Measurements from ENCODE around the gene MIEF1.
A peak's percentile ranks its signal among the peaks of the same experiment; 100 is the strongest.

The MIEF1 gene

DNA sequence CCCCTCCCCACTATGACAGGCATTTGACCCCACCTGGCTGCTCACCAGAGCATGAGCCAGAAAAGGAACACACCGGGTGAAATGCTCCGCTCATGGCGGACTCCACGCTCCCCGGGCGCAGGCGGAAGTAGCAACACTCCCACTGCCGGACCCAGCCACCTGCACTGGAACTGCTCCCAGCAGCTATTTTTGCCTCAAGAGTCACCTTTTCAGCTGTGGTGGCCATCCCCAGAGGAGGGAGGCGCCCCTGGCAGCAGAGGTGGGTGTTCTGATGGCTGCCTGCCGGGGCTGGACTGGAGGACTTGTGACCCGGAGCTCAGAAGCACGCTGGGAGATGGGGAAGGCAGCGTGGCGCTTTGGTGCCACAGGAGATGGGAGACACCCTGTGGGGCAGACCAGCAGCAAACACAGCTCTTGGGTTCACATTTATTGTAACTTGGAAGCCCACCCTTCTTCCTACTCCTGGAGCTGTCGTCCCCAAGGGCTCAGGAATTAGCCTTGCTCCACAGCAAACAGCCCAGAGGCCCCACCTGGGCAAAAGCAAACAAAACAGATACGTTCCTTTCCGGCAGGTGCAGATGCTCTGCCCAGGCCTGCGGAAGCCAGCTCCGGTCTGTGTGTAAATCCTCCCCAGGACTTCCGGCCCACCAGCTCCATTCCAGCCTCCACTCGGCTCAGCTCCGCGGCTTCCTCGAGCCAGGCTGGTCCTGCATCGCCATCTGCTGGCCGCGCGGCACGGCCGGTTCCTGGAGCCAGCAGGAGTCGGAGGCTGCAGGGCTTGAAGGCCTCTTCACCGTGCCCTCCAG lies 26.8 kb downstream of the MIEF1 start:
- Histone ChIP-seq H3K4me3 (no peak overlapping the region), H3K9me3 (no peaks in the 10 kb centered on the region; the same call in 1 of the 2 replicates), H3K4me1 (peaks cover 18% of the 10 kb centered on the region), H3K27me3 (ENCODE audit: low read depth) (no peaks in the 10 kb centered on the region), H3K36me3 (replicated peaks) (peaks cover 58% of the 10 kb centered on the region)
- in situ Hi-C loops (cut with MboI; ENCODE audit: low sequenced_read_pairs): loop anchor here (10.0 kb wide), 1 partner anchor 354 kb away; no protein-coding TSS in a partner anchor
- DNase-seq (ENCODE audit: low spot score in 2 of 2): peak; percentile 69 to 93

DNA sequence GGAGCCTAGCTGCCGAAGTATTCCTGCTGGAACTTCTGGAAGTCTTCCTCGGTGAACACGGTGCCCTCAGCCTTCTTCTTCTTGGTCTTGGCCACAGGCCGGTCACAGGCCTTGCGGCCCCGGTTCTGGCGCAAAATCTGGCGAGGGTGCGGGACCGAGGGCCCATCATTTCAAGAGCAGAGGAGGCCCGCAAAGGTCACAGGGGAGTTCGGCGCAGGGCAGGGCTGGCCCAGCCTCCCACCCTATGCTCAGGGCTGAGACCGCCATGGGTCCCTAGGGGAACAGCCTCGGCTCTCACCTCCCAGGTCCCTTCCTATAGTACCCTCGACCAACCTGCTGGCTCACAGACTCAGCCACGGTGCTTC lies 27.4 kb downstream of the MIEF1 start:
- peaks cover 52% of the 10 kb centered on the region for H3K36me3 ChIP-seq (replicated peaks)
- peaks cover 22% of the 10 kb centered on the region for H3K4me1 ChIP-seq
- in situ Hi-C loops (cut with MboI; ENCODE audit: low sequenced_read_pairs): loop anchor here (10.0 kb wide), 1 partner anchor 355 kb away; no protein-coding TSS in a partner anchor
- H3K9me3 ChIP-seq: no peaks in the 10 kb centered on the region; the same call in 1 of the 2 replicates
- H3K4me3 ChIP-seq: no peak overlapping the region
- no peaks in the 10 kb centered on the region for H3K27me3 ChIP-seq (ENCODE audit: low read depth)
- no peak for DNase-seq (ENCODE audit: low spot score in 2 of 2)

DNA sequence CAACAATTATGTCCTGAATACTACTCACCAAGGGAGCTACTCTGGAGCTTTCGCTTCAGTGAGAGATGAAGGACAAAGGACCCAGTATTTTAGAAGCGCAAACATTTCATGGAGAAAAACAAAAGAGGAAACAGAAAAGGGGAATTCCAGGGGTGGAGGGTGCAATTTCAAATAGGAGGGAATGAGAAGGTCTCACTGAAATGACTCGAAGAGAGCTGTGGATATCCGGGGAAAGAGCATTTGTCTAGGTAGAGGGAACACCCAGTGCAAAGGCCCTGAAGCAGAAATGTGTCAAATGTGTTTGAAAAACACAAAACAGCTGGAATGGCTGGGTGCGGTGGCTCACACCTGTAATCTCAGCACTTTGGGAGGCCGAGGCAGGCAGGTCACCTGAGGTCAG lies 28.0 kb downstream of the MIEF1 start:
- DNase-seq (ENCODE audit: low spot score in 2 of 2): no peak
- Histone ChIP-seq H3K9me3 (no peaks in the 10 kb centered on the region; the same call in 1 of the 2 replicates), H3K27me3 (ENCODE audit: low read depth) (no peaks in the 10 kb centered on the region), H3K4me1 (peaks cover 28% of the 10 kb centered on the region), H3K4me3 (no peak overlapping the region), H3K36me3 (replicated peaks) (peaks cover 45% of the 10 kb centered on the region)
- in situ Hi-C loops (cut with MboI; ENCODE audit: low sequenced_read_pairs): loop anchor here (10.0 kb wide), 2 partner anchors 665 to 815 kb away; partner anchors contain the start of gene ADSL

DNA sequence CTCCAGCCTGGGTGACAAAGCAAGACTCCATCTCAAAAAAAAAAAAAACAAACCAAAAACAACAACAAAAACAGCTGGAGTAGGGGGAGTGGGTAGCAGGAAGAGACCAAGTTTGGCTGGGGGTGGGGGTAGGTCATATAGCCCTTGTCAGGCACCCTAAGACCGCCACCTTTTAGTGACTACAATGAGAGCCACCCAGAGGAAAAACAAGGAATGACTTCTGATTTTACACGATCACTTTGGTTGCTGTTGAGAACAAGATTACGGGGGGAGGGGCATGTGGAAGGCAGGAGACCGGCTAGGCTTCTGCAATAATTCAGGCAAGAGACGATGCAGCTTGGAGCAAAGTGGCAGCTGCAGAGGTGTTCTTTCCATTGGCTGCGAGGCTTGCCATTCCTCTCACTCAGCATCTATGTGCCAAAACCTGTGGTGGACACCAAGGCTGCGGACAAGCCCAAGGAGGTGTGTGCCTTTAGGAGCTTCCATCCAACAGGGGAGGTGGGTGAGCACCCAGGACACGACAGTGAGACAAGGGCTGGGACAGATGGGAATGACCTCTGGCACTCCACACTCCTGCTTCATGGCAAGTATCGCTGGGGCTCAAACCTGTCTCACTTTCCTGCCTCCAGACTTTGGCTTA lies 28.7 kb downstream of the MIEF1 start:
- in situ Hi-C loops (cut with MboI; ENCODE audit: low sequenced_read_pairs): loop anchor here (10.0 kb wide), 2 partner anchors 664 to 814 kb away; partner anchors contain the start of gene ADSL
- Histone ChIP-seq H3K4me1 (peaks cover 28% of the 10 kb centered on the region), H3K36me3 (replicated peaks) (peaks cover 40% of the 10 kb centered on the region), H3K9me3 (no peaks in the 10 kb centered on the region; the same call in 1 of the 2 replicates), H3K4me3 (peak overlapping the region; percentile 95; the same call in 1 of the 2 replicates), H3K27me3 (ENCODE audit: low read depth) (no peaks in the 10 kb centered on the region)
- DNase-seq (ENCODE audit: low spot score in 2 of 2): peak; percentile 53 to 77

GRCh38 chr22:39532215-39533073 lies 30.4 kb downstream of the MIEF1 start, which contains the start of gene RPS19BP1:
TSS of gene RPS19BP1 (minus strand) at chr22:39532748. CDS start at chr22:39532738, 10 bp downstream.
- Histone ChIP-seq H3K36me3 (replicated peaks) (peaks cover 37% of the 10 kb centered on the region), H3K4me1 (peaks cover 28% of the 10 kb centered on the region), H3K9me3 (no peaks in the 10 kb centered on the region; the same call in 1 of the 2 replicates), H3K4me3 (peak within 1 kb of the TSS; percentile 95), H3K27me3 (ENCODE audit: low read depth) (no peaks in the 10 kb centered on the region)
- in situ Hi-C loops (cut with MboI; ENCODE audit: low sequenced_read_pairs): loop anchor here (10.0 kb wide), 2 partner anchors 662 to 812 kb away; partner anchors contain the start of gene ADSL
- DNase-seq (ENCODE audit: low spot score in 2 of 2): peak; percentile 99 to 100

DNA sequence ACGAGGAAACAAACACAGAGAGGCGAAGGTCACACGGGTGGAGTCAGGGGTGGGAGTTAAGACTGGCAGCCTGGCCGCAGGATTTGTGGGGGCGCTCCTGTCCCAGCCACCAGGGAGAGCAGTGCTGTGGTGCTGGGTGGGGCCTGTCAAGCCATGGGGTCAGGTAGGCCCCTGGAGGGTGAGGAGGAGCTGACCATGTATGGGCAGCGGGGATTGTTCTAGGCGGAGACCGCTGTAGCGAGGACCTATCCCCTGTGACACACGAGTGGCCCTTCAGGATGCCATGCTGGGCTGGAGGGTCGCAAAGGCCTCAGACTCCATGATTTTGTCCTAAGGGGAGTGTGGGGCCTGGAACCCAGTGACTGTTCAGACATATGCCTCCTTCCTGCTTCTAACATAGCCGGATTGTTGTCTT lies 32.0 kb downstream of the MIEF1 start:
- H3K9me3 ChIP-seq: no peaks in the 10 kb centered on the region; the same call in 1 of the 2 replicates
- H3K4me1 ChIP-seq: peaks cover 28% of the 10 kb centered on the region
- H3K4me3 ChIP-seq: no peak overlapping the region
- peaks cover 21% of the 10 kb centered on the region for H3K36me3 ChIP-seq (replicated peaks)
- in situ Hi-C loops (cut with MboI; ENCODE audit: low sequenced_read_pairs): loop anchor here (10.0 kb wide), 2 partner anchors 661 to 811 kb away; partner anchors contain the start of gene ADSL
- no peak for DNase-seq (ENCODE audit: low spot score in 2 of 2)
- no peaks in the 10 kb centered on the region for H3K27me3 ChIP-seq (ENCODE audit: low read depth)

DNA sequence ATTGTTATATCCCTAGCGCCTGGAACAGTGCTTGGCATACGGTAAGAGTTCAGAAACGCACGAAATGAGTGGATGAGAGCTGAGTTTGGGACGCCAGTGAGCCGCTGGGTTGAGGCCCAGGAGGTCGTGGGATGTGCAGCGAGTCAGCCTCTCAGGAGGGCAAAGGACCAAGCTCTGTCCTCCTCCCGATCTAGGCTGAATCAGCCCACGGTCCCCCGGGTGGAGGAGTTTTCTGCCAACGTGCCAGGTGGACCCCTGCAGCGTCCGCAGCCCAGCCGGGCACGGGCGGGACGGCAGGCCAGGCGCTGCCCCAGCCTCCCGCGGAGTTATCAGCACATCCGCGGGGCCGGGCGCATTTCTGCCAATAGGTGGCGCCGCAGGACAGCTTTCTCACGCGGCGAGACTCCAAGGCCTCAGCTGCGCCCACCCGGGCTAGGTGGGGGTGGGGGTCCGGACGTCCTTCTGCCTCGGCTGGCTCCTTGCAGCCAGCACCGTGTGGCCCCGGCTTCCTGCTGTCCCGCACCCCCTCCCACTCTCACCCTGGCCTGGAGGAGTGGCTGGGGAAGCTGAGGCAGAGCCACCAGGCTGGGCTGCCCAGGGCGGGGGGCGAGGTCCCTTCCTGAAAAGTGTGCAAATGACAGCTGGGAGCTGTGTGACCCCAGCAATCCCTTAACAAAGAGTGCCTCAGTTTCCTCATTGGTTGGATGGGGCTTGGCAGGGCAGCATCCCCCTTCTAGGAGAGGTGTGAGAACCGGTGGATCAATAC lies 32.7 kb downstream of the MIEF1 start:
- Histone ChIP-seq H3K4me1 (peaks cover 28% of the 10 kb centered on the region), H3K9me3 (no peaks in the 10 kb centered on the region; the same call in 1 of the 2 replicates), H3K27me3 (ENCODE audit: low read depth) (no peaks in the 10 kb centered on the region), H3K36me3 (replicated peaks) (peaks cover 15% of the 10 kb centered on the region), H3K4me3 (peak overlapping the region; percentile 6; the same call in 1 of the 2 replicates)
- in situ Hi-C loops (cut with MboI; ENCODE audit: low sequenced_read_pairs): loop anchor here (5.0 to 10.0 kb wide), 3 partner anchors 493 to 810 kb away; partner anchors contain the start of gene ADSL
- peak; percentile 61 to 94 for DNase-seq (ENCODE audit: low spot score in 2 of 2)

GRCh38 chr22:39535357-39535725 lies 33.3 kb downstream of the MIEF1 start:
- Histone ChIP-seq H3K4me1 (peaks cover 28% of the 10 kb centered on the region), H3K27me3 (ENCODE audit: low read depth) (no peaks in the 10 kb centered on the region), H3K4me3 (no peak overlapping the region), H3K9me3 (no peaks in the 10 kb centered on the region; the same call in 1 of the 2 replicates), H3K36me3 (replicated peaks) (peaks cover 10% of the 10 kb centered on the region)
- DNase-seq (ENCODE audit: low spot score in 2 of 2): no peak
- in situ Hi-C loops (cut with MboI; ENCODE audit: low sequenced_read_pairs): loop anchor here (5.0 to 10.0 kb wide), 3 partner anchors 492 to 809 kb away; partner anchors contain the start of gene ADSL

DNA sequence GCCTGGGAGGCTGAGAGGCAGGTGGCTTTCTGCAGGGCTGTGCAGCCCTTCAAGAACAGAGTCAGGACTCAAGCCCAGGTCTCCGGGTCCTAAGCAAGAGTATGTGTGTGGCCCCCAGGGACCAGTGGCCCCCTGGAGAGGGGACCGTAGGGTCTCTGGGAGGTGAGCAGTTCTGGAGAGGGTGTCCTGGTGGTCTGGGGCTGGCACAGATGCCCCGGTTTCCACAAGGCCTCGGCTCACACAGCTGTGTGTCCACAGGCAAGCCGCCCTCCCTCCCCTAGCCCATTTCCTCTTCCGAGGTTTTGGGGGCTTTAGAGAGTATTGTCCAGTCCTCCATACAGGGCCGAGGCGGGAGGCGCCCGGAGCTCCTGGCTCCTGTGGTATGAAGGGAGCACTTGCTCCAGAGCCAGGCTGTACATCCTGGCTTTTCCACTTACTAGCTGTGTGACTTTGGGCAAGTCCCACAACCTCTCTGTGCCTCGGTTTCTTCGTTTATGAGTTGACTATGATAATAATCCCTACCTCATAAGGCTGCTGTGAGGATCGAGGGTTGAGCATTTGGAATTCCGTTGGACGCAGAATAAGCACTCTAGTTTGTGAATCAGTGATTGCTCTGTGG lies 33.9 kb downstream of the MIEF1 start:
- Histone ChIP-seq H3K36me3 (replicated peaks) (peaks cover 6% of the 10 kb centered on the region), H3K4me3 (no peak overlapping the region), H3K9me3 (no peaks in the 10 kb centered on the region; the same call in 1 of the 2 replicates), H3K4me1 (peaks cover 26% of the 10 kb centered on the region), H3K27me3 (ENCODE audit: low read depth) (no peaks in the 10 kb centered on the region)
- DNase-seq (ENCODE audit: low spot score in 2 of 2): no peak
- in situ Hi-C loops (cut with MboI; ENCODE audit: low sequenced_read_pairs): loop anchor here (5.0 to 10.0 kb wide), 3 partner anchors 491 to 809 kb away; partner anchors contain the start of gene ADSL

DNA sequence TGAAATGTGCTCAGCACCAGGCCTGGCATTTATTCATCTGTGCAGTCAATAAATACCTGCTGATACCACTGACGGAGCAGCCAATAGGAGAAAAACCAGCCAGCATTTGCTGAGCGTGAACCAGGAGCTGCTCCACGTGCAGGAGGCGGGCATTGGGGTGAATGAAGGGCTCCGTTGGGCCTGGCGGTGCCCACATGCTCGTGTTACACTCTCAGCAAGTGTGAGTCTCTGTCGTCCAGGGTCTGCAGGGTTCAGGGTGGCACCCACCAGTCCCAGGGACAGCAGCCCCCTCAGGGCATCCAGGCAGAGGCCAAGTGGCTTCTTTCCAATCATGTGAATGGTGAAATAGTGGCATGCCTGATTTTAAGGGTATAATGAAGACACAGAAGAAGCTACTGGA lies 34.6 kb downstream of the MIEF1 start:
- H3K4me1 ChIP-seq: peaks cover 19% of the 10 kb centered on the region
- in situ Hi-C loops (cut with MboI; ENCODE audit: low sequenced_read_pairs): loop anchor here (5.0 to 10.0 kb wide), 3 partner anchors 491 to 808 kb away; partner anchors contain the start of gene ADSL

GRCh38 chr22:39537975-39538374 lies 35.9 kb downstream of the MIEF1 start:
- DNase-seq (ENCODE audit: low spot score in 2 of 2): peak in 1 of 2 experiments; percentile 62
- H3K9me3 ChIP-seq: no peaks in the 10 kb centered on the region
- H3K27me3 ChIP-seq (ENCODE audit: low read depth): no peaks in the 10 kb centered on the region
- no peaks in the 10 kb centered on the region for H3K36me3 ChIP-seq (replicated peaks)
- no peak overlapping the region for H3K4me3 ChIP-seq
- peaks cover 19% of the 10 kb centered on the region for H3K4me1 ChIP-seq
- in situ Hi-C loops (cut with MboI; ENCODE audit: low sequenced_read_pairs): loop anchor here (5.0 to 10.0 kb wide), 3 partner anchors 489 to 807 kb away; partner anchors contain the start of gene ADSL

More for the DNA sequence above, 34.6 kb downstream of the MIEF1 start:
- no peaks in the 10 kb centered on the region for H3K27me3 ChIP-seq (ENCODE audit: low read depth)
- H3K9me3 ChIP-seq: no peaks in the 10 kb centered on the region
- peaks cover 3% of the 10 kb centered on the region; the same call in 1 of the 2 replicates for H3K36me3 ChIP-seq (replicated peaks)
- no peak overlapping the region for H3K4me3 ChIP-seq
- DNase-seq (ENCODE audit: low spot score in 2 of 2): no peak

- Histone ChIP-seq H3K27me3 (ENCODE audit: low read depth) (peaks cover 15% of the 10 kb centered on the region), H3K4me3 (no peak overlapping the region), H3K4me1 (no peaks in the 10 kb centered on the region; the same call in 1 of the 2 replicates), H3K9me3 (no peaks in the 10 kb centered on the region), H3K36me3 (replicated peaks) (no peaks in the 10 kb centered on the region)
- DNase-seq (ENCODE audit: low spot score in 2 of 2): peak in 1 of 2 experiments; percentile 70
- in situ Hi-C loops (cut with MboI; ENCODE audit: low sequenced_read_pairs): no loop called here
Measured at GRCh38 chr22:39543095-39543494, 41.0 kb downstream of the MIEF1 start.
